B cell (primary cell): ENCODE measurements around the gene ALOX15B. TPM values are rescaled to one million over a fixed set of nuclear protein-coding genes. Genes with fewer than 3 reads are reported as not detected.

Experiments
- ATAC-seq: fragments of 200-7000 bp; cut with Tn5 transposase; one replicate; pipeline ENCODE4 v1.10.0; 2021; ENCODE audit warnings: low read depth, mild to moderate bottlenecking, moderate number of reproducible peaks, moderate library complexity
- CTCF ChIA-PET: fragments of 350-600 bp; sonication (Branson Sonifier 250); formaldehyde crosslinking; loops from one replicate; lab custom pipeline; 2021; ENCODE audit warnings: antibody characterized with exemption, inconsistent platforms; lab: Charles Lee
- POLR2A ChIA-PET: fragments of 350-600 bp; sonication (Branson Sonifier 250); formaldehyde crosslinking; loops from one replicate; lab custom pipeline; 2021; ENCODE audit warnings: antibody characterized with exemption; lab: Charles Lee
- DNase-seq: peaks from one replicate; pipeline ENCODE4 v3.0.0; 2013
- H2AFZ ChIP-seq: 2 replicates; pipeline ENCODE4 v1.6.1; 2012; ENCODE audit warnings: mild to moderate bottlenecking, low read depth, low read length; ENCODE audit not compliant: insufficient read depth, poor library complexity, severe bottlenecking
- H3K27ac ChIP-seq, 2 donors: 1 replicate in 1 of 2; 2 replicates in 1 of 2; pipeline ENCODE4 v1.5.1; 2012 to 2013; ENCODE audit warnings: low read length in 2 of 2, mild to moderate bottlenecking in 2 of 2, moderate library complexity in 1 of 2
- H3K27me3 ChIP-seq, 4 experiments: fragments of 200-600 bp in 1 of 4; sonication (generic) in 1 of 4; replicated peaks in 1 of 4; 1 replicate in 2 of 4; 2 replicates in 2 of 4; pipeline versions ENCODE4 v1.6.1 to v1.7.0; 2013 to 2016; ENCODE audit warnings: low read length in 3 of 4, mild to moderate bottlenecking in 2 of 4, mixed read lengths in 1 of 4, moderate library complexity in 1 of 4; ENCODE audit not compliant: insufficient read depth in 4 of 4, control insufficient read depth in 3 of 4; ENCODE audit errors: control extremely low read depth in 1 of 4
- H3K36me3 ChIP-seq, 2 experiments: replicated peaks in 1 of 2; 1 replicate in 1 of 2; 2 replicates in 1 of 2; pipeline versions ENCODE4 v1.6.1 to v1.7.1; 2013; ENCODE audit warnings: low read length in 1 of 2; ENCODE audit not compliant: insufficient read depth in 2 of 2, control insufficient read depth in 1 of 2; ENCODE audit errors: control extremely low read depth in 1 of 2, extremely low read depth in 1 of 2
- H3K4me1 ChIP-seq, 2 donors: fragments of 200-600 bp in 1 of 2; sonication (generic) in 1 of 2; 1 replicate in 1 of 2; 2 replicates in 1 of 2; pipeline versions ENCODE4 v1.5.1 to v1.6.1; 2013 to 2017; ENCODE audit warnings: low read length in 2 of 2; ENCODE audit not compliant: control insufficient read depth in 2 of 2, insufficient read depth in 2 of 2
- H3K4me2 ChIP-seq: replicated peaks from 2 replicates; pipeline ENCODE3; 2012; ENCODE audit warnings: mild to moderate bottlenecking, low read depth, low read length; ENCODE audit not compliant: poor library complexity, severe bottlenecking
- H3K4me3 ChIP-seq, 5 experiments: fragments of 200-600 bp in 1 of 5; sonication (generic) in 1 of 5; 1 replicate in 3 of 5; 2 replicates in 2 of 5; pipeline versions ENCODE4 v1.5.1 to v1.7.0; 2011 to 2016; ENCODE audit warnings: low read length in 4 of 5, mild to moderate bottlenecking in 4 of 5, low read depth in 2 of 5, control low read depth in 1 of 5, moderate library complexity in 1 of 5; ENCODE audit not compliant: insufficient read depth in 1 of 5; ENCODE audit errors: control extremely low read depth in 1 of 5, extremely low read depth in 1 of 5
- H3K79me2 ChIP-seq: fragments of 200-600 bp; sonication (generic); one replicate; pipeline ENCODE4 v1.6.0; 2016; ENCODE audit warnings: low read length; ENCODE audit not compliant: control insufficient read depth, insufficient read depth
- H3K9ac ChIP-seq: fragments of 200-600 bp; sonication (generic); 2 replicates; pipeline ENCODE4 v1.6.1; 2017; ENCODE audit warnings: mild to moderate bottlenecking, low read length, moderate library complexity
- H3K9me3 ChIP-seq, 3 donors: one replicate each; pipeline versions ENCODE4 v1.6.1 to v1.7.1; 2013; ENCODE audit warnings: low read length in 2 of 3; ENCODE audit not compliant: control insufficient read depth in 2 of 3, insufficient read depth in 1 of 3; ENCODE audit errors: control extremely low read depth in 1 of 3
- H4K20me1 ChIP-seq: 2 replicates; pipeline ENCODE4 v1.6.0; 2012; ENCODE audit warnings: mild to moderate bottlenecking, low read length; ENCODE audit not compliant: insufficient read depth, control insufficient read depth, poor library complexity, severe bottlenecking
- H3K27ac Mint-ChIP-seq: one replicate; pipeline ENCODE4 v1.8.0; 2021; ENCODE audit warnings: mixed read lengths
- H3K27me3 Mint-ChIP-seq: one replicate; pipeline ENCODE4 v1.8.0; 2021; ENCODE audit warnings: mixed read lengths
- H3K4me1 Mint-ChIP-seq: one replicate; pipeline ENCODE4 v1.8.0; 2021; ENCODE audit warnings: mixed read lengths
- H3K4me3 Mint-ChIP-seq: one replicate; pipeline ENCODE4 v1.8.0; 2021; ENCODE audit warnings: mixed read lengths
- H3K9me3 Mint-ChIP-seq: one replicate; pipeline ENCODE4 v1.8.0; 2022; ENCODE audit warnings: mixed read lengths; ENCODE audit not compliant: insufficient read depth
- EZH2 ChIP-seq: IDR thresholded peaks from 2 replicates; pipeline ENCODE4 v1.6.1; 2012; ENCODE audit warnings: borderline replicate concordance, low read depth, mild to moderate bottlenecking, moderate library complexity, low read length; ENCODE audit not compliant: insufficient read depth, poor library complexity, severe bottlenecking
- WGBS: methylation state at CpG from one replicate; pipeline ENCODE4 v1.1.5; 2013; ENCODE audit warnings: missing lambda C conversion rate; ENCODE audit not compliant: insufficient coverage; 5-methylcytosine and 5-hydroxymethylcytosine counted together
- intact Hi-C: fragments of 100-400 bp; cut with micrococcal nuclease; formaldehyde crosslinking; loops from one replicate; pipeline ENCODE4 v1.10.0; 2022
- polyA plus RNA-seq: library from polyadenylated mRNA; depleted of rRNA; stranded (reverse); fragments of >200 nt; gene quantifications from 2 replicates; pipeline ENCODE4 v1.2.3, GENCODE V29; 2012
- total RNA-seq, 2 donors: library from RNA; stranded (reverse); fragments of 120-200 nt in 1 of 2; gene quantifications; 1 replicate in 1 of 2; 2 replicates in 1 of 2; pipeline versions ENCODE4 v1.2.3 to v1.2.4, GENCODE V29; 2013 to 2022
- TF ChIP-seq, protein P1 (sequence below): fragments of 200-600 bp; IDR thresholded peaks from one replicate; pipeline ENCODE4 v1.8.0; 2022; ENCODE audit warnings: antibody characterized with exemption, mild to moderate bottlenecking

ALOX15B gene
- total and polyA plus RNA-seq, 2 donors (not counting 1 experiment from before 2014, with no cell fraction given), result 0.03 TPM; not detected in 1

DNA sequence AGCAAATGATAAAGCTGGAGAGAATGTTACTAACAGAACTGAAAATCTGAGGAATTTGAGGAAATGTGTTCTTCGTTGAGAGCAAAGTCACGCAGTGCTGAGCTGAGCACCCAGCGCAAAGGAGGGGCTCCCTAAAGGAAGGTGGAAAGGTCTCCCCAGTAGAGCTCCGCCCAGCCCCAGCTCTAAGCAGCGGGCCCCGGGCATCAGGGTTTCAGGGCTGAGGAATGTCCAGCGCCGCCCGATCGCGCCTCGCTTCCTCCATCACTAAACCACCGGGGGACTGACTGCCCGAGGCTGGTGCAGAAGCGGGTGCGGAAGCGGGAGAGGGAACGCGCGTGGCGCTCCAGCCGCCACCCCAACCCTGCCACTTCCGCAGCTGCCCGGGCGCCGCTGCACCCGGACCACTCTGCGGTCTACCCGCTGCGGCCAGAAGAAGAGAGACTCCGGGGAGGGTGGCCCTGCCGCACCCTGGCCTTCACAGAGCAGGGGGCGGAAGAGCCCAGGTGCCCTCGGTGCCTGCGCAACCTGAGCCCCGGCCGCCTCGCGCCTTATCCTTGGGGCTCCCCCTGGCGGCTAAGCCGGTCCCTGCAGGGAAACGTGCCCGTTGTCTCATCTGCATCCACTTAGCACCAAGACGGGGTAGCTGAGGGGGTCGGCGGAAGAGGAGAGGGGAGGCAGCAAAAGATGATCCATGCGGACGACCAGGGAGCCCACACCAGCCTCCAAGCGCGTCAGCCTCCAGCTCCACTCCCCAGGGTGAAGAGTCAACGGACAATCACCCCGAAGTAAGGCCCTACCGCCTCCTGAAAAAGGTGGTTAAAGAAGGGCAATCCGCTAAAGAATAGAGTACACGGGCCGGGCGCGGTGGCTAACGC is 48.8 kb upstream of the ALOX15B start:
- H3K4me1 Mint-ChIP-seq, result peaks cover 23% of the 10 kb centered on the region

More for the DNA sequence above, 48.8 kb upstream of the ALOX15B start:
- peak overlapping the region; percentile 86 for H3K27ac Mint-ChIP-seq
- Histone ChIP-seq H3K27me3 (peaks cover 0 to 6% (median 0%) of the 10 kb centered on the region in 4 experiments), H3K9ac (peak overlapping the region; percentile 68), H4K20me1 (no peaks in the 10 kb centered on the region), H3K4me1 (peaks cover 8 to 19% of the 10 kb centered on the region in 2 donors), H3K36me3 (no peaks in the 10 kb centered on the region), H3K4me3 (peak overlapping the region in 4 of 5 experiments; percentile 65 to 70 (median 68)), H3K4me2 (peak overlapping the region; percentile 89), H2AFZ (peak overlapping the region; percentile 92), H3K27ac (peak overlapping the region; percentile 27 to 49), H3K79me2 (no peaks in the 10 kb centered on the region), H3K9me3 (no peaks in the 10 kb centered on the region)
- H3K4me3 Mint-ChIP-seq, result peak overlapping the region; percentile 80
- CTCF ChIA-PET, result interaction anchor here (0.7 to 9.8 kb wide), 56 partner anchors 8 to 558 kb away, joined by 3 to 284 read pairs (median 5); partner anchors contain the start of genes CNTROB, GUCY2D, KCNAB3 and KDM6B
- WGBS, result 2% methylated on average over 55 of the region's 59 CpGs
- POLR2A ChIA-PET, result interaction anchor here (0.5 to 1.5 kb wide), 6 partner anchors 12 to 180 kb away, joined by 3 to 7 read pairs (median 4); partner anchors contain the start of gene GUCY2D
- ATAC-seq (peak; percentile 94), DNase-seq (peak; percentile 93)
- H3K9me3 Mint-ChIP-seq, result no peaks in the 10 kb centered on the region
- intact Hi-C loops, result loop anchor here (1.0 kb wide), 5 partner anchors 67 to 247 kb away; no protein-coding TSS in a partner anchor
- TF ChIP-seq, protein P1, sequence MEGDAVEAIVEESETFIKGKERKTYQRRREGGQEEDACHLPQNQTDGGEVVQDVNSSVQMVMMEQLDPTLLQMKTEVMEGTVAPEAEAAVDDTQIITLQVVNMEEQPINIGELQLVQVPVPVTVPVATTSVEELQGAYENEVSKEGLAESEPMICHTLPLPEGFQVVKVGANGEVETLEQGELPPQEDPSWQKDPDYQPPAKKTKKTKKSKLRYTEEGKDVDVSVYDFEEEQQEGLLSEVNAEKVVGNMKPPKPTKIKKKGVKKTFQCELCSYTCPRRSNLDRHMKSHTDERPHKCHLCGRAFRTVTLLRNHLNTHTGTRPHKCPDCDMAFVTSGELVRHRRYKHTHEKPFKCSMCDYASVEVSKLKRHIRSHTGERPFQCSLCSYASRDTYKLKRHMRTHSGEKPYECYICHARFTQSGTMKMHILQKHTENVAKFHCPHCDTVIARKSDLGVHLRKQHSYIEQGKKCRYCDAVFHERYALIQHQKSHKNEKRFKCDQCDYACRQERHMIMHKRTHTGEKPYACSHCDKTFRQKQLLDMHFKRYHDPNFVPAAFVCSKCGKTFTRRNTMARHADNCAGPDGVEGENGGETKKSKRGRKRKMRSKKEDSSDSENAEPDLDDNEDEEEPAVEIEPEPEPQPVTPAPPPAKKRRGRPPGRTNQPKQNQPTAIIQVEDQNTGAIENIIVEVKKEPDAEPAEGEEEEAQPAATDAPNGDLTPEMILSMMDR, result peak; percentile 99
- no peak for TF ChIP-seq EZH2
- H3K27me3 Mint-ChIP-seq, result peaks cover 8% of the 10 kb centered on the region
